Naive B cell (primary cell): ENCODE data around the gene EIF6. TPM values are rescaled to one million over a fixed set of nuclear protein-coding genes. Genes with fewer than 3 reads are reported as not detected.
"Not testable (repeated sequence)": the region's sequence is repeated elsewhere in the genome, so short reads cannot be mapped to it uniquely, and the experiment has no call there.

ENCODE experiments used
- ATAC-seq, 2 donors: fragments of 150-1000 bp; cut with Tn5 transposase; 2 replicates each; pipeline ENCODE4 v1.10.0; 2021; ENCODE audit warnings: low read depth in 2 of 2, mild to moderate bottlenecking in 2 of 2, moderate library complexity in 2 of 2
- DNase-seq: peaks from one replicate; pipeline ENCODE4 v3.0.0; 2022
- H3K27ac Mint-ChIP-seq, 6 donors: one replicate each; pipeline ENCODE4 v1.8.0; 2020 to 2022; ENCODE audit warnings: mild to moderate bottlenecking in 6 of 6, mixed read lengths in 6 of 6, moderate library complexity in 5 of 6, inconsistent platforms in 2 of 6
- H3K27me3 Mint-ChIP-seq, 3 donors: one replicate each; pipeline ENCODE4 v1.8.0; 2021 to 2022; ENCODE audit warnings: mixed read lengths in 3 of 3, mild to moderate bottlenecking in 1 of 3
- H3K36me3 Mint-ChIP-seq, 2 donors: one replicate each; pipeline ENCODE4 v1.8.0; 2020 to 2022; ENCODE audit warnings: mixed read lengths in 2 of 2, inconsistent platforms in 1 of 2, mild to moderate bottlenecking in 1 of 2
- H3K4me1 Mint-ChIP-seq, 3 donors: one replicate each; pipeline ENCODE4 v1.8.0; 2020 to 2022; ENCODE audit warnings: mixed read lengths in 3 of 3, inconsistent platforms in 1 of 3, mild to moderate bottlenecking in 1 of 3, moderate library complexity in 1 of 3
- H3K4me3 Mint-ChIP-seq, 8 donors: one replicate each; pipeline ENCODE4 v1.8.0; 2020 to 2022; ENCODE audit warnings: mild to moderate bottlenecking in 8 of 8, mixed read lengths in 8 of 8, moderate library complexity in 8 of 8, inconsistent platforms in 2 of 8
- H3K9me3 Mint-ChIP-seq, 7 donors: one replicate each; pipeline ENCODE4 v1.8.0; 2020 to 2022; ENCODE audit warnings: mixed read lengths in 7 of 7, mild to moderate bottlenecking in 5 of 7, inconsistent platforms in 2 of 7, moderate library complexity in 1 of 7
- polyA plus RNA-seq, 6 donors: library from polyadenylated mRNA; unstranded; fragments of 300-500 nt; fragmentation: Illumina TruSeq; gene quantifications; one replicate each; pipeline ENCODE4 v1.2.3, GENCODE V29; 2021; ENCODE audit warnings: low read depth in 6 of 6

Gene EIF6
- polyA plus RNA-seq, 6 donors from 2014 or later, result 206 to 241 (median 228) TPM

- DNase-seq, result no peak
- Mint-ChIP-seq H3K27ac (no peak overlapping the region), H3K36me3 (peaks cover 4 to 7% of the 10 kb centered on the region in 2 donors)
Observed at GRCh38 chr20:35319192-35319870, 34.8 kb upstream of the EIF6 start.

GRCh38 chr20:35318502-35319157 lies 34.1 kb upstream of the EIF6 start:
- peaks cover 0 to 8% (median 0%) of the 10 kb centered on the region in 3 donors for H3K4me1 Mint-ChIP-seq
- H3K27me3 Mint-ChIP-seq, result no peaks in the 10 kb centered on the region
- DNase-seq (no peak), ATAC-seq (no peak)
- H3K27ac Mint-ChIP-seq, result peak overlapping the region in 1 of 6 donors; percentile 33
- no peak overlapping the region for H3K4me3 Mint-ChIP-seq
- no peaks in the 10 kb centered on the region for H3K9me3 Mint-ChIP-seq
- H3K36me3 Mint-ChIP-seq, result peaks cover 4 to 7% of the 10 kb centered on the region in 2 donors

More at GRCh38 chr20:35319192-35319870, 34.8 kb upstream of the EIF6 start:
- Mint-ChIP-seq H3K4me3 (no peak overlapping the region), H3K27me3 (no peaks in the 10 kb centered on the region), H3K9me3 (no peaks in the 10 kb centered on the region), H3K4me1 (peaks cover 0 to 8% (median 0%) of the 10 kb centered on the region in 3 donors)
- no peak for ATAC-seq

GRCh38 chr20:35317416-35318210 lies 33.0 kb upstream of the EIF6 start:
- H3K9me3 Mint-ChIP-seq, result no peaks in the 10 kb centered on the region
- H3K4me3 Mint-ChIP-seq, result no peak overlapping the region
- H3K27ac Mint-ChIP-seq, result no peak overlapping the region
- peaks cover 0 to 8% (median 0%) of the 10 kb centered on the region in 3 donors for H3K4me1 Mint-ChIP-seq
- no peak for ATAC-seq
- H3K27me3 Mint-ChIP-seq, result no peaks in the 10 kb centered on the region
- DNase-seq, result no peak
- peaks cover 4 to 11% of the 10 kb centered on the region in 2 donors for H3K36me3 Mint-ChIP-seq

- peaks cover 4 to 14% of the 10 kb centered on the region in 2 donors for H3K36me3 Mint-ChIP-seq
- DNase-seq (no peak), ATAC-seq (no peak)
- H3K27me3 Mint-ChIP-seq, result no peaks in the 10 kb centered on the region
- H3K9me3 Mint-ChIP-seq, result no peaks in the 10 kb centered on the region
- peak overlapping the region in 1 of 6 donors; percentile 60 for H3K27ac Mint-ChIP-seq
- peaks cover 0 to 8% (median 0%) of the 10 kb centered on the region in 3 donors for H3K4me1 Mint-ChIP-seq
- H3K4me3 Mint-ChIP-seq, result no peak overlapping the region
Observed at GRCh38 chr20:35316086-35316485, 31.5 kb upstream of the EIF6 start.

GRCh38 chr20:35315632-35316020 lies 31.1 kb upstream of the EIF6 start:
- ATAC-seq, H3K4me3 Mint-ChIP-seq: not testable (repeated sequence)
- peak overlapping the region in 2 of 6 donors; percentile 60 to 98 for H3K27ac Mint-ChIP-seq

GRCh38 chr20:35314816-35315631 lies 30.5 kb upstream of the EIF6 start:
- Mint-ChIP-seq H3K27me3 (no peaks in the 10 kb centered on the region), H3K27ac (peak overlapping the region in 4 of 6 donors; percentile 69 to 98 (median 84)), H3K36me3 (peaks cover 4 to 8% of the 10 kb centered on the region in 2 donors), H3K4me1 (peaks cover 0 to 7% (median 0%) of the 10 kb centered on the region in 3 donors), H3K4me3 (no peak overlapping the region), H3K9me3 (no peaks in the 10 kb centered on the region)
- ATAC-seq (no peak), DNase-seq (no peak)

More at GRCh38 chr20:35315632-35316020, 31.1 kb upstream of the EIF6 start:
- not testable (repeated sequence) for H3K36me3 Mint-ChIP-seq, H3K9me3 Mint-ChIP-seq, DNase-seq, H3K27me3 Mint-ChIP-seq, H3K4me1 Mint-ChIP-seq

GRCh38 chr20:35312318-35312717 lies 27.7 kb upstream of the EIF6 start:
- Mint-ChIP-seq H3K27me3 (no peaks in the 10 kb centered on the region), H3K4me1 (peaks cover 0 to 4% (median 0%) of the 10 kb centered on the region in 3 donors), H3K4me3 (no peak overlapping the region), H3K27ac (no peak overlapping the region), H3K36me3 (peaks cover 4 to 8% of the 10 kb centered on the region in 2 donors), H3K9me3 (no peaks in the 10 kb centered on the region)
- DNase-seq (no peak), ATAC-seq (no peak)

- Mint-ChIP-seq H3K4me1 (peaks cover 0 to 4% (median 0%) of the 10 kb centered on the region in 3 donors), H3K4me3 (no peak overlapping the region), H3K36me3 (peaks cover 4 to 8% of the 10 kb centered on the region in 2 donors), H3K27ac (no peak overlapping the region), H3K27me3 (no peaks in the 10 kb centered on the region), H3K9me3 (no peaks in the 10 kb centered on the region)
- ATAC-seq (no peak), DNase-seq (no peak)
Observed at GRCh38 chr20:35311822-35312221, 27.2 kb upstream of the EIF6 start.

- DNase-seq, result no peak
- Mint-ChIP-seq H3K4me1 (peaks cover 0 to 4% (median 0%) of the 10 kb centered on the region in 3 donors), H3K4me3 (no peak overlapping the region), H3K9me3 (no peaks in the 10 kb centered on the region), H3K36me3 (peaks cover 4 to 8% of the 10 kb centered on the region in 2 donors), H3K27ac (no peak overlapping the region), H3K27me3 (no peaks in the 10 kb centered on the region)
- no peak for ATAC-seq
Observed at GRCh38 chr20:35311409-35311808, 26.8 kb upstream of the EIF6 start.

- H3K4me3 Mint-ChIP-seq, result no peak overlapping the region
- H3K4me1 Mint-ChIP-seq, result peaks cover 7 to 16% (median 8%) of the 10 kb centered on the region in 3 donors
- H3K27ac Mint-ChIP-seq, result no peak overlapping the region
- no peak for ATAC-seq
- H3K36me3 Mint-ChIP-seq, result peaks cover 0 to 7% of the 10 kb centered on the region in 2 donors
- no peak for DNase-seq
- H3K9me3 Mint-ChIP-seq, result no peaks in the 10 kb centered on the region
- no peaks in the 10 kb centered on the region for H3K27me3 Mint-ChIP-seq
Observed at GRCh38 chr20:35307666-35308653, 23.4 kb upstream of the EIF6 start.

- H3K27me3 Mint-ChIP-seq, result no peaks in the 10 kb centered on the region
- no peak for ATAC-seq
- DNase-seq, result no peak
- no peaks in the 10 kb centered on the region for H3K9me3 Mint-ChIP-seq
- H3K4me1 Mint-ChIP-seq, result peaks cover 7 to 16% (median 8%) of the 10 kb centered on the region in 3 donors
- no peak overlapping the region for H3K4me3 Mint-ChIP-seq
- H3K36me3 Mint-ChIP-seq, result no peaks in the 10 kb centered on the region
- peak overlapping the region in 4 of 6 donors; percentile 21 to 45 (median 34) for H3K27ac Mint-ChIP-seq
Observed at GRCh38 chr20:35306931-35307517, 22.5 kb upstream of the EIF6 start.
